ENCODE measurements around the gene OGFR. TPM values are rescaled to one million over a fixed set of nuclear protein-coding genes. Genes with fewer than 3 reads are reported as not detected.

Gene OGFR
- total and polyA plus RNA-seq, 2 donors (not counting 3 experiments of a cell fraction or from before 2014, with no cell fraction given), result 30.8 to 44.0 TPM

DNA sequence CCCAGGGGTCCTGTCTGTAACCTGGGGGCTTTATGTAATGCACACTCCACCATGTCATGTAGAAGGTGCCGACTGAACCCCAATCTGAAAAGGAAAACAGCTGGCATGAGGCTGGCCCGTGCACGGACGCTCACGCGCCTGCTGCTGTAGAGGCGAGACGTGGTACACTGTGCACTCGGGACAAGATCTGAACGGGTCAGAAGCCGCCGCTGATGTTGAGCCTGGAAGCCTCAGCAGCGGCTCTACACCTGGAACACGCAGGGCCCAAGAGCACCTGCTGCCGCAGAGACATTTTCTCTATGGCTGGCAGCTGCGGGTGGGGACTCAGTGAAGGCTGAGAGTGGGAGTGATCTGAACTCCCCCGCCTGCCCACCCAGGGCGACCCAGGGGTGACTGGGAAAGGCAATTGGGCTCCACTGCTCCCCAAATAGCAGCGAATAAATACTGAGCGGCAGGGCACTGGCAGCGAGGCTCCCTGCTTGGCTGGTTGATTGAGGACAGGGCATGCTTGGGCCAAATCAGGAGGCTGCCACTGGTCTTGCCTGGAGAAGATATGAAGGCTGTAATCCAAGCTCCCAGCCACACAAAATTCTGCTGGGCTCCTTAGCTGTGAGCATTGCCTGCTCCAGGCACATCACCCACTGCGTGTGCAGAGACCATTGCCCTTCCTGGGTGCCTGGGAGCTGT is 2.5 kb upstream of the OGFR start:
- no peak for FAIRE-seq
- intact Hi-C loops (cut with micrococcal nuclease) (loop anchor here (10.0 kb wide), 1 partner anchor 417 kb away; the partner anchor contains the start of gene RPS21), dilution Hi-C loops (cut with MboI; ENCODE audit: extremely low pct_ligation_motif_present, low sequenced_read_pairs) (no loop called here)
- ChIA-PET POLR2A (no interaction called here), CTCF (no interaction called here)
- H3K27me3 ChIP-seq (ENCODE audit: control insufficient read depth in 2 of 2, insufficient read depth in 2 of 2, low read length in 2 of 2), result no peaks in the 10 kb centered on the region
- H3K4me3 ChIP-seq (replicated peaks in 1 of 3; ENCODE audit: insufficient read depth in 1 of 3, low read depth in 1 of 3, low read length in 3 of 3), result no peak overlapping the region
- no peaks in the 10 kb centered on the region for H3K9me1 ChIP-seq (replicated peaks; ENCODE audit: control insufficient read depth, extremely low read depth, insufficient read depth, low read length)
- H3K9ac ChIP-seq (replicated peaks; ENCODE audit: extremely low read depth, insufficient read depth, low read length), result no peak overlapping the region
- peaks cover 28% of the 10 kb centered on the region for H3K79me2 ChIP-seq (ENCODE audit: control insufficient read depth, insufficient read depth, low read length)
- peaks cover 11 to 12% of the 10 kb centered on the region in 2 experiments for H3K36me3 ChIP-seq (ENCODE audit: control insufficient read depth in 2 of 2, extremely low read depth in 1 of 2, insufficient read depth in 2 of 2, low read length in 2 of 2)
- DNase-seq (ENCODE audit: low read depth, low spot score), result no peak
- H3K4me2 ChIP-seq (ENCODE audit: insufficient read depth, low read length), result no peak overlapping the region
- BruUV-seq (replicated peaks), result no TSS peak
- no peak overlapping the region for H2AFZ ChIP-seq (ENCODE audit: low read depth, low read length)
- no peak overlapping the region for H3K27ac ChIP-seq (ENCODE audit: insufficient read depth, low read depth, low read length)
- peaks cover 14% of the 10 kb centered on the region for H3K4me1 ChIP-seq (ENCODE audit: control insufficient read depth, extremely low read depth, insufficient read depth, low read length)
- no peaks in the 10 kb centered on the region for H3K9me3 ChIP-seq (replicated peaks; ENCODE audit: control insufficient read depth, insufficient read depth, low read length)
- H4K20me1 ChIP-seq (replicated peaks; ENCODE audit: control insufficient read depth, extremely low read depth, insufficient read depth, low read length), result no peaks in the 10 kb centered on the region
- TF ChIP-seq POLR2AphosphoS5 (IDR thresholded peaks at IDR 0.05; ENCODE audit: insufficient read depth, low read depth, low read length) (no peak), FOS (IDR thresholded peaks at IDR 0.05; ENCODE audit: borderline replicate concordance, insufficient read depth, low read length) (no peak), GATA2 (IDR thresholded peaks at IDR 0.05; ENCODE audit: insufficient read depth, insufficient read length, low read depth, low read length) (no peak), MAX (IDR thresholded peaks at IDR 0.05; ENCODE audit: insufficient read depth, insufficient read length) (no peak), MYC (IDR thresholded peaks at IDR 0.05; ENCODE audit: low read depth, low read length) (no peak), EZH2 (IDR thresholded peaks at IDR 0.05; ENCODE audit: borderline replicate concordance, low read depth, low read length, severe bottlenecking) (no peak), JUN (IDR thresholded peaks at IDR 0.05; ENCODE audit: borderline replicate concordance, insufficient read depth, insufficient read length, low read depth) (no peak)
